Measurements from ENCODE around the gene BBS5.
A peak's percentile ranks its signal among the peaks of the same experiment; 100 is the strongest.
"Not testable (repeated sequence)": the region's sequence is repeated elsewhere in the genome, so short reads cannot be mapped to it uniquely, and the experiment has no call there.

BBS5 gene

DNA sequence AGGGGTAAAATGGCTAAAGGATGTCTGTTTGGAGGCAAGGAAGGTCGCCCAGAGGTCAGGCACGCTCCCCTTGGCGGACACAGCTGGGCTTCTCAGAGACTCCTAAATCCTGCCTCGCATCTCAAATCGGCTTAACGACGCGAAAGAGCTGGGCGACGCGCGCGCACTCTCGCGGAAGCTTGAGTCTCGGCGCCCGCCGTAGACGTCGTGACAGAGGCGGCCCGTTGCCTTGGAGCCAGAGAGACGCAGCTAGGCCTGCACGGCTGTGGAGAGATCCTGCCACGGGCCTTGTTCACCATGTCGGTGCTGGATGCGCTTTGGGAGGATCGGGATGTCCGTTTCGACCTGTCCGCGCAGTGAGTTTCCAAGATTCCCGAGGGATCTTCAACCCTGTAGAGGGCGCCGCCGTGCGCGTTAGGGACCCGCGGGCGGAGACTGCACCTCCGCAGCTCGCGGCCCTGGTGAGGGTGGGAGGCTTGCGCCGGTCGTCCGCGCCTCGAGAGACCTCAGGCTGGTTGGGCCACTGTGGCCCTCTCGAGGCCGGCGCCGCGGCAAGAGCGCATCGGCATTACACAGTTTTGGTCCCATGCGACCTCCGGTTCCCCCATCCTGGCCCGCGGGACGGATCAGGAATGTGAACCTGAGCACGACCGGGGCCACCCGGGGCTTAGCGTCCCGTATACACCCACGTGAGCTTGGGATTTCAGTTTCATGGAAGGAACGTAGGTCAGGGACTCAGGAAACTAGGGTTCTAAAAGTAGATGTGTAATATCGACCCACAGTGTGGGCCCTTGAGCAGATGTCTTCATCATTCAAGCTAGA lies at the start of gene BBS5:
TSS of gene BBS5 (plus strand) at position 238 of the 822 bp plus-strand sequence. CDS start at position 298, 60 bp downstream.
- peak; percentile 66 for DNase-seq

DNA sequence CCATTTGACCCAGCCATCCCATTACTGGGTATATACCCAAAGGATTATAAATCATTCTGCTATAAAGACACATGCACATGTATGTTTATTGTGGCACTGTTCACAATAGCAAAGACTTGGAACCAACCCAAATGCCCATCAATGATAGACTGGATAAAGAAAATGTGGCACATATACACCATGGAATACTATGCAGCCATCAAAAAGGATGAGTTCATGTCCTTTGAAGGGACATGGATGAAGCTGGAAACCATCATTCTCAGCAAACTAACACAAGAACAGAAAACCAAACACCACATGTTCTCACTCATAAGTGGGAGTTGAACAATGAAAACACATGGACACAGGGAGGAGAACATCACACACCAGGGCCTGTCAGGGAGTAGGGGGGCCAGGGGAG lies 47.5 kb upstream of the BBS5 start:
- DNase-seq: not testable (repeated sequence)

DNA sequence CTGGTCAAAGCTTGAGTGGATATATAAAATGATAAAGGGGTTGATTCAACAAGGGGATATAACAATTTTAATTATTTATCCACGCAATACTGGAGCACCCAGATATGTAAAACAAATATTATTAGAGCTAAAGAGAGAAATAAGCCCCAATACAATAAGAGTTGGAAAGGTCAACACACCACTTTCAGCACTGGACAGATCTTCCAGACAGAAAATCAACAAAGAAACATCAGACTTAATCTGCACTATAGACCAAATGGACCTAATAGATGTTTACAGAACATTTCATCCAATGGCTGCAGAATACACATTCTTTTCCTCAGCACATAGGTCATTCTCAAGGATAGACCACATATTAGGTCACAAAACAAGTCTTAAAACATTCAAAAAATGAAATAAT lies 45.1 kb upstream of the BBS5 start:
- not testable (repeated sequence) for DNase-seq

DNA sequence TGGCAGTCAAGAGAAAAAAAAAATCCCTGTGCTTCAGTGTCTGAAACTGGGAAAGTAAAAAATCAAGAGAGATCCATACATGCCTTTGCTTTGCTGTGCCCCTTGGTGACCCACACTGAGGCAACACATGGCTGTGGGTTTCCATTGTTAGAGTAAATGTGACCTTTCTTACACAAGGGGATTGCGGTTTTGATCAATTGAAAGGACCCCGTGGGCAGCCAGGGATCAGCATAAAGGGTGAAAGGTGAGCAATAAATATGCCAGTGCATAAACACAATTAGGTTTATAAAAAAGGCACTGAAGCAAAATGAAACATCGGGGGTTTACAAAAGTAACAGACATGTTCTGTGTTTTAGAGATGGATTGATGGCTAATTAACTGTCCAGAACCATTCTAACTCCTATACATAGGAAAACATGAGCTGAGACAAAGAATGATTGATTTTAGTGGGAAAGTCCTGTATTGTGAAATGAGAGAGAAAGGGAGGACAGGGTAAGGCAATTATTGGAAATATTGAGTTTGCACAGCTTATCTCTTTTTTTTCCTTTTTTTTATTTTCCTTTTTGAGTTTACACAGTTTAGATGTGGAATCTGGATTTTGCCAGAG lies 40.7 kb upstream of the BBS5 start:
- no peak for DNase-seq

DNA sequence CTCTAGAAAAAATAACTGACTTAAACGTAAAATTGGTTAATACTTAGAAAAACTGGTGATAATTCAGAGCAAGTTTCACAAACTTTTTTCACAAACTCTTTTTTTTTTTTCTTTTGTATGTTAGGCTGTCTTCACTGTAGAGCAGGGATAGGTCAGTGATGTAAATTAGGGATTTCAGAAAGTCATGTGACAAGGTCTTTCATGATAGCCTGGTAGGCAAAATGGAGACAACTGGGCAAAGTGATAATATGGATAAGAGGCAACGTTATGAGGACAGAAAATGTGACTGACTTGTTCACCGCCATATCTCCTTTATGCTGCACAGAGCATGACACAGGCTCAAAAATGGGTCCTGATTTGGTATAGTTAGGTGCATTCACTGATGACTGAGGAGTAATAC lies 39.4 kb upstream of the BBS5 start:
- no peak for DNase-seq

DNA sequence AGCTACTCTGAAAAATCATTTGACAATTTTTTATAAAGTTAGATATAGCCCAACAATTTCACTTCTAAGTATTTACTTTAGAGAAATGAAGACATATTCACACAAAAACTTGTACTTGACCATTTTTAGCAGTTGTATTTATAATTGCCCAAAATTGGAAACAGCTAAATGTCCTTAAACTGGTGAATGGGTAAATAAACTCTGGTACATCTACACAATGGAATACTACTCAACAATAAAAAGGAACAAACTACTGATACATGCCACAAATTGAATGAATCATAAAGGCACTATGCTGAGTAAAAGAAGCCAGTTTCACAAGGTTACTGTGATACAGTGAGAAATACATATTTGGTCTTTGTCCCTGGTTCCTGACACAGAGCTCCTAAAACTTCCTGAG lies 32.8 kb upstream of the BBS5 start:
- DNase-seq: no peak

DNA sequence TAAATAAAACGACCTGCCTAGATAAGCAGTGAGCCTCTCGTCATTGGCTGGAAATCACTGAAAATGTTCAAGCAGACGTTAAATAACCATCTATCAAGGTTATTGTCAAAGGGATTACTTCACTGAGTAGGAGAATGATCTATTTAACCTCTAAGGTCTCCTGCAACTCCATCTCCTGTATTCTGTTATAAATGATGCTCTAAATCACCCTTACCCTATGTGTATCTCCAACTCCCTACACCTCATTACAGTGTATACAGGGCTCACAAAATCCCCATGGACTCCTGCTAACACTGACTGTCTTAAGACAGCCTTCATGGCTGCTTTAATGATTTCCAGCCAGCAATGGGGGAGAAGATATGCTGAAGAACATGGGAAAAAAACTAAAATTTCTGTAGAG lies 31.0 kb upstream of the BBS5 start:
- no peak for DNase-seq

DNA sequence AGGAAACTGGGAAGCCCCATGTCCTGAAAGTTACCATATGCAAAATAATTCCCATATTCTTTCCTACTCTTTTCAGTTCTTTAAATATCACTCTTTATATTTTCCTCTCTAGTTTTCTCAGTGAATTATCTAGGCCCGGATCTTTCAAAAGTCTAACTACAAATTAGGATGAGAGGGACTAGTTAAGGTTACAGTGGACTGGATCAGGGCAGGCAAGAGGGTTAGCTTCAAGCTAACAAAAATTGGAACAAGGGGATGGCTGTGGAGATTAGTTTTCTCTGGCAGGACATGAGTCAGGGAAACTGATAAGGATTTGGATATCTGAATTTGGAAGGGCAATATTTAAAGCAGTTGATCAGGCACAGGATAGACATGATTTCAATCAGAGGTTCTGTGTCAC lies 30.4 kb upstream of the BBS5 start:
- DNase-seq: no peak

DNA sequence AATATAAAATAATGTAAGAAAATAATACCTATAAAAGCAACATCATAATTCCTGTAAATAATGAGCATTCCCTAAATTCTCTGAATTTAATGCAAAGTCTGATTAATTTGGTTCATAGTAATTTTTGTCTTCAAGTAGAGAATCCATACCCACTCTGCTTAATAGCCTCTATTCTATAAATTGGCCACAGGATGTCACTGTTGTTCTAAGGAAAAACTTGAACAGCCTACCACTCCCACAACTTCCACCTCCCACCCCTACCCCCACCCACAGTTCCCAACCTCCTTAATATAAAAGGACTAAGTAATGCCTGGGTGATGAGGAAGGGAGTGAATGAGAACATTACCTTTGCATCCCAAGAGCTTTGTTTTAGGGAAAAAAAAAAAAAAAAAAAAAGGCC lies 27.2 kb upstream of the BBS5 start:
- no peak for DNase-seq

DNA sequence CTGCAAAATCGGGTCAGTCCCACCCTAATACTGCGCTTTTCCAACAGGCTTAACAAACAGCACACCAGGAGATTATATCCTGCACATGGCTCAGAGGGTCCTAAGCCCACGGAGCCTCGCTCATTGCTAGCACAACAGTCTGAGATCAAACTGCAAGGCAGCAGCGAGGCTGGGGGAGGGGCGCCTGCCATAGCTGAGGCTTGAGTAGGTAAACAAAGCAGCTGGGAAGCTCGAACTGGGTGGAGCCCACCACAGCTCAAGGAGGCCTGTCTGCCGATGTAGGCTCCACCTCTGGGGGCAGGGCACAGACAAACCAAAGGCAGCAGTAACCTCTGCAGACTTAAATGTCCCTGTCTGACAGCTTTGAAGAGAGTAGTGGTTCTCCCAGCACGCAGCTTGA lies 26.2 kb upstream of the BBS5 start:
- not testable (repeated sequence) for DNase-seq

DNA sequence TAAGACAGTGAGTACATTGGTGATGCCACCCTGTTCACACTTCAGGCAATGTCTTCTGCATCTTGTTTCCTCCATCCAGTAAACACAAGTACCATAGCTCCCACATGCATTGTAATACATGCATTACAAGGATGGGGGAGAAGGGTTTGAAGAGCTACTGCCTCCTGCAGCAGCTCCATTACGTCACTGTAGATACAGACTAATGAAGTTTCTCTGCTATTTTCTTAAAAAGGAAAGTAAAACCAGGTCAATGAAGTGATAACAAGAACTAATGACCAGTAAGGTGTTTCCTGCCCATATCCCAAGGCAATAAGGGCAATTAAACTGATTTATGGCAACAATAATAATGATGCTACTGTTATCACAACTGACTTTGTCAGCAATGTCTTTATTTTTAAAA lies 18.2 kb upstream of the BBS5 start:
- DNase-seq: no peak

DNA sequence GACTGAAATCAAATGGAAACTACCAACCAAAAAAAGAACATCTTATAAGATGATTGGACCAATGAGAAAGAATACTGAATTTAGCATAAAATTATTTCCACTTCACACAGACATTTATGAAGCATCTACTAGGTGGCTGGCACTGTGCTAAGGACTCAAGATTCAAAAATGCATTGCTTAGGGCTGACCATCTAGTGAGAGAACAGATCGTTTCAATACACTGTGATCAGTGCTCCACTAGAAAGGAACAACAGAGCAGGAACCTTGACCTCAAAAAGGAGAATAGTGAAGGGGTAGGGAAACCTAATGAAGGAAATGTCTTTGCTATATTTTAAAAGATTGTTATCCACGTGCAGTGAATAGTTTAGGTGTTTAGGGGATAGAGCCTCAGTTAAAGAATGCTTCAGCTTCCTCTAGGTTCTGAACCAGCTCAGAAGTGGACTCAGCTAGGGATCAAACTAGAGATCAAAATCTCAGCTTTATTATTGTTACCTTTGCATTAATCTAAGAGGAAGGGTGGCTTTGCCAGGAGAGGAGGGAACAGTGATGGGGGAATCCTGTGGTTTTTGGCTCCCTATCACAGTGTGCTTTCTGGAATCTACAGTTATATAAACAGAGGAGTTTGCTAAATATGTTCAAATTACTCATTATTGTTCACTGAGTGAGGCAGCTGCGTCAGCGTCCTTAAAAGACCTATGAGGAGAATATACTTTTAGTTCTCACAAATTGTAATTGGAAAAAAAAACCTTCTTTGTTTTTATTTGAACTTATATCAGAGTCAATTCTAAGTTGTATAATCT lies 16.2 kb upstream of the BBS5 start:
- DNase-seq: no peak

DNA sequence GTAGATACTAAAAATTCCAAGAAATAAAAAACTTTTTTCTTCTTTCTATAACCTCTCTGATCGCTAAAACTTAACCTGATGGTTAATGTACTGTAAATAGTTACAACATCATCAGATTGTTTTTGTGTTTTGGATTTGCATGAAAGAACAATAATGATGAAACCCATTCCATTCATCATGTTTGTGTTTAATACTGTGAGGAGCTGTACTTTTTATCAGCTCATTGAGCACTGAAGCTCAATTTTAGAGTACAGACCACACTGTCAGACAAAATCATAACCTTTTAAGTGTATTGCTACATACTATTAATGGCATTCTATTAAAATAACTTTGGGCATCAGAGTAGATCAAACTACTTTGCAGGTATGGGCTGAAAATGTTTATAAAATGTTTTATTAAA lies 14.8 kb upstream of the BBS5 start:
- DNase-seq: no peak

DNA sequence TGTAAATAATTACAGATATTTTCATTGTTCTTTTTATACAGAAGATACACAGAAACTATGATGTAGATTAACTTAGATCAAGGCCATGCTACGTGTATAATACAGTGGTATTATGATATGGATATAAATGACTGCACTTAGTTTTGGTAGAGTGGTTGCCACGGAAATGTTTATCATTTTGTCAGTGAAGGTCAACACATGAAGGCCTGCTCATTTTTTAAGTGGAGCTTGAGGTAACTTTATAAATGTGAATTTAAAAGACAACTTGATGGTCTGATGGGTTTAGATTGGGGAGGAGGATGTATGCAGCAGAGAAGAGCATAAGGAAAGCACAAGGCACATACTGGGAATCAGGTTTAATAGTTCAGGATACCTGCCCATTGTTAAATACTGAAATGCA lies 14.4 kb upstream of the BBS5 start:
- DNase-seq: no peak

DNA sequence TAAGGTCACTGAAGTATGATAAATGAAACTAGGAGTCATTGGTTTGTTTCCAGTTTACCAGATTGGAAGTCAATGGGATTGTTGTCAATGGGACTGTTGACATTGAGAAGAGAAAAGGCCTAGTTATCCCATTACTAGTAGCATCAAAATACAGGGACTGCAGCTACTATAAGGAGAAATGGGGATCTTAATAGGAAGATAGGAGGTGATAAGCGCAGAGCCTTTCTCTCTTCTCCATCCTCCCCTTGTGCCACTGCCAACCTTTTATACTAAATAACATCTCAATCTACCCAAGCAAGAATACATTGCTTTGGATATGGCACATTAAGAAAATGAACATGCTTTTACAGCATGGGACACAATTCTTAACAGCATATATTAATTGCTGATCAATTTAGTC lies 10.5 kb upstream of the BBS5 start:
- DNase-seq: no peak

DNA sequence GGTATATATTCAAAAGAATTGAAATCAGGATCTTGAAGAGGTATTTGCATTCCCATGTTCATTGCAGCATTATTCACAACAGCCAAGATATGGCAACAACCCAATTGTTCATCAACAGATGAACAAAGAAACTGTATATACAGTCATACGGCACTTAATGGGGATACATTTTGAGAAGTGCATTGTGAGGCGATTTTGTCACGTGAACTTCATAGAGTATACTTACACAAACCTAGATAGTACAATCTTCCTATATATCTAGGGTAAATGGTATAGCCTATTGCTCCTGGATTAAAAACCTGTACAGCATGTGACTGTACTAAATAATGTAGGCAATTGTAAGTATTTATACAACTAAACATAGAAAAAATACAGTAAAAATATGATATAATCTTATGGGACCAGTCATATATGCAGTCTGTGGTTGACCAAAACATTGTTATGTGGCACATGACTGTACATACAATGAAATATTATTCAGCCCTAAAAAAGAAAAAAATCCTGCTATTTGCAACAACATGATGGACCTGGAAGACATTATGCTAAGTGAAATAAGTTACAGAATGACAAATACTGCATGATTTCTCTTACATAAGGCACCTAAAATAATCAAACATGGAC lies 9.2 kb upstream of the BBS5 start:
- DNase-seq: no peak

DNA sequence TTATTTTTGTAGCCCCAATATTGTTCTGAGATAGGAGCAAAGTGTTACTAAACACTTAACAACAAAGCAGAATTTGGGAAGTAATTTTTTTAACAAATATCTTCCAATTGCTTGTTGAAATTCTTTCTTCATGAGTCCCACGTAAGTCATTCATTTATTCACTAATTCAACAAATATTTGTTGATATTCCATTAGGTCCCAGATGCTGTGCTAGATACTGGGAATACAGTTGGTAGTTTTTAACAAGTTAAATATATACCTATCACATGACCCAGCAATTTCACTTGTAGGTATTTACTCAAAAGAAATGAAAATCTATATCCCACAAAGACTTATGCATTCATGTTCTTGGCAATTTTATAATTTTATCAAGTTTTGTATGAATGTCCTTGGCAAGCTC lies 7.0 kb upstream of the BBS5 start:
- no peak for DNase-seq

DNA sequence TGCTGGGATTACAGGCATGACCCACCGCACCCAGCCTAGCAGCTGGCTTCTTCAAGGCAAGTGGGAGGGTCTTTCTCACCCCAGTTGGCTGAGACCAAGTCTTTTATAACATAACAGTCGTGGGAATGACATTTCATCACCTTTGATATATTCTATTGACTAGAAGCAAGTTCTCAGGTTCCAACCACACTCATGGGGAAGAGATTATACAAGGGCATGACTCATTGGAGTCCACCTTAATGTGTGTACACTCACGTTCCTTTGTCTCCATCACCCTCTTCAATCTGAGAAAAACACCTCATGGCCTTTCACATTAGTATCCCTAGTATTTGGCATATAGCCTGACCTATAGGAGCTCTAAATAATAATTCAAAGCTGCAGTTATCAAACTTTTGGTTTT lies 2.8 kb upstream of the BBS5 start:
- DNase-seq: no peak

DNA sequence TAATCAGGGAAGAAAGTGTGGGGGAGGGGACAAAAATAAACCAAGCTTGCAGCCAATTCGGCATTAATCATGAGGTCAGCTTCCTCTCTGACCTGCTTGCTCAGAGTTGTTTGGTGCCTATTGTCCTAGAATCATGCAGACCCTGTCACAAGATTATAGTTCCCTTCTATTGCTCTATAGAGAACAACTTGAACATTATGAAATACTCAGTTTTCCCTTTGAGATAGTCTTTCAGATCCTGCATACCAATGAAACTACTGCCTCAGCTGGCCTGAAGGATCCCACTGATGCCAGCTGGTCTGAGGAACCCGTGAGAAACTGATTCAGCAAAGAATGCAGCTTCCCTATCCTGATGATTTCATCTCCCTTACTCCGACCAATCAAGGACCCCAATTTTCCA lies 955 bp upstream of the BBS5 start:
- no peak for DNase-seq

DNA sequence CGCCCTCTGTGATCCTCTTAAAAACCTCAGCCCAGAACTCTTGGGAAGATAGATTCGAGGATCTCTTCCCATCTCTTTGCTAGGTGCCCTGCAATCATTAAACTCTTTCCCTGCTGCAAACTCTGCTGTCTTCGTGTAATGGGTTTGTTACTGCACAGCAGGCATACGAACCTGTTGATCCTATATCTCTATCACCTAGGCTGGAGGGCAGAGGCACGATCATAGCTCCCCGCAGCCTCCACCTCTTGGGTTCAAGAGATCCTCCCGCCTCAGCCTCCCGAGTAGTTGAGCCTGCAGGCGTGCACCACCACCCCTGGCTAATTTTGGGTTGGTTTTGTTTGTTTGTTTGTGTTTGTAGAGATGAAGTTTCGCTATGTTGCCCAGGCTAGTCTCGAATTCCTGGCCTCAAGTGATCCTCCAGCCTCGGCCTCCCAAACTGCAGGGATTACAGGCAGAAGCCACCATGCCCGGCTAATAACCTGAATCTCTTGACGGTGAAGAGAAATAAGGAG lies 493 bp upstream of the BBS5 start:
- no peak for DNase-seq

DNA sequence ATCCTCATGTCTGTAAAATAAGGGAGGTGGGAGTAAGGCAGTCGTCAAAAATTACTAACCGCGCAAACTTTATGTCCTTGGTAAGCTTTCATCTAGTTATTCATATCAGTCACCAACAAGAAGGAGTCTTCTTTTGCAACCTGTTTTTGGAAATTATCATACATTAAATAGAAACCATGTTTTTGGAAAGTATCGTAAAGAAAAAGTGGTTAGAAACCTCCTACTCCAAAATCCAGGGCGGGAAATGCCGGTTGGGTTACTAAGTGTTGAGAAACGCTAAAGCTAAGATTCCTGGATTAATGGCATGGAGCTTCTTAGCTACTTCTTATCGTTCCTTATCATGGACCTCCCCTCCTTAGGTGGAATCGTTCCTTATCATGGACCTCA lies 778 bp downstream of the BBS5 start:
- DNase-seq: no peak

DNA sequence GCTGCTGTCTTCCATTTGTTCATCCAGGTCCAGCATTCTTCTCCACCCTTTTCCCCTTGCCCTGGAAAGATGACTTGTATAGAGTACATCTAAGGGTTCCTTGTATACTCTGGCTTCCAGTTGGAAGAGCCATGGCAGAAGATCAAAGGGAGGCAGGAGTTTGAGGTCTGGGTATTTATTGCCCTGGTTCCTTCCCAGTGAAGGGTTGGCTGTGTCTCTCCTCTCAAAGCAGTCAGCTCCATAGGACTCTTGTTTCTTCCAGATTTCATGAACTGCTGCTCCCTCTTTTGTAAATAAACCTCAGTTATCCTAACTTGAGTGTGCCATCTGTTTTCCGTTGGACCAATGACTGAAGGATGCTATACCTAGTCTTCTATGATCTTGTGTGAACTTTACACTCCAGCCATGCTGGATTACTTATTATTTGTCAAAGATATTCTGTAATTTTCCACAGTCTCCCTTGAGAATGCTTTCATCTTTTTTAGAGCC lies 6.4 kb downstream of the BBS5 start:
- no peak for DNase-seq

DNA sequence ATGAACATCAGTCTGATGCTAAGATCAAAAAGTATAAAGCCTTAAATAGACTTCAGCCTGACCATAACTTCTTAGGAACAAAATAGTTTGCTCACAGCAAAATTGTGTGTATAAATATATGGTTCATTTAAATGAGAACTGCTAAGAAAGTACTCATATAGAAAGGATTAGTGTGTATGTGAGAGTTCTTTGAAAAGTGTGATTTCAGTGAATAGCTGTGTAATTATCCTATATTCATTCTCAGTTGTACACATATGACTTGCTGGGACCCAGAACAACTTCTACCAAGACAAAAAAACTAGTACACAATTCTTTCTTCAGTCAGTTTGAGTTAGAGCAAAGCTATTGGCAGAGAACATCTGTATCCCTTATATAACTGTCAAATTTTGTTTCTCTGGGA lies 7.2 kb downstream of the BBS5 start:
- no peak for DNase-seq

Data from T1000 (cell line).